ENCODE results near the gene IGF2.

The IGF2 gene

DNA sequence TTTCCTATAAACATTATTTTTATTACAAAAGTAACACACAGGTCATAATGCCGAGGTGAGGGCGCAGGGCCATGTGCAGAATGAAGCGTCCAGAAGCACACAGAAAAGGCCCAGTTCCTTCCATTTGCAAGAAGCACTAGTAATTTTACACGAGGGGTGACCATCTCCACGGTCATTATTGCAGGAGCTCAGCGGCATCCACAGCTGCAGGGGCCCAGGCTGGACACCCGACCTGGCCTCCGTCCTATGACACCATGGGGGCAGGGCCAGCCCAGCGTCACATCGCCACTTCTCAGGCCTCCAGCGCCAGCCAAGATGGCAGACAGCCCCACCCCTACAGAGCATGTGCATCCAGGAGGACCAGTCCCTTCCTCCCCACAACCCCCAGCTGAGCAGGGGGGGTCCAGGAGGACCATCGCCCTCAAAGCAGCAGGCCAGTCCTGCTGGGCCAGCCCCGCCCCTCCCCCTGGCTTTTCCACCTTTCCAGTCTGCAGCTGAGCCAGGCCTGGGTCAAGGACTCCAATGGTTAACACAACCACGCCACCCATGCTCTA lies 3.5 kb downstream of the IGF2 start:
- peaks cover 57% of the 10 kb centered on the region for H3K27me3 ChIP-seq (ENCODE audit: insufficient read depth, poor library complexity, severe bottlenecking)

DNA sequence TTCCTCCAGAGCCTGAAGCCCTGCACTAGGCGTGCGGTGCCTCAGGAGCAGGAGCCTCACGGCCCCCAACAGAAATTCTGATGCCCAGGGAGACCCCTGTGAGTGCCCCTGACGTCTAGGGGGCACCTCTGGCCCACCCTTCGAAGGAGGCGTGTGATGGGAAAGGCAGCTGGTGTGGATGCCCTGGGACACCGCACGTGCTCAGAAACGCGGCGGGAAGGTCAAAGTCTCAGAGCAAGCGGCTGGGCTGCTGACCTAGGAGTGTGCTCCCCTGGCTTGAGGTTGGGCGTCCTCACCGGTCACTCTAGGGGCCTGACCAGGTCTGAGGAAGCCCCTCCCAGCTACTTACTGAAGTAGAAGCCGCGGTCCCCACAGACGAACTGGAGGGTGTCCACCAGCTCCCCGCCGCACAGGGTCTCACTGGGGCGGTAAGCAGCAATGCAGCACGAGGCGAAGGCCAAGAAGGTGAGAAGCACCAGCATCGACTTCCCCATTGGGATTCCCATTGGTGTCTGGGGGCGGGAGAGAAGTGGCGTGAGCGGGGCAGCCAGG lies 4.1 kb downstream of the IGF2 start:
- peaks cover 54% of the 10 kb centered on the region for H3K27me3 ChIP-seq (ENCODE audit: insufficient read depth, poor library complexity, severe bottlenecking)
- TF ChIP-seq, protein P1, sequence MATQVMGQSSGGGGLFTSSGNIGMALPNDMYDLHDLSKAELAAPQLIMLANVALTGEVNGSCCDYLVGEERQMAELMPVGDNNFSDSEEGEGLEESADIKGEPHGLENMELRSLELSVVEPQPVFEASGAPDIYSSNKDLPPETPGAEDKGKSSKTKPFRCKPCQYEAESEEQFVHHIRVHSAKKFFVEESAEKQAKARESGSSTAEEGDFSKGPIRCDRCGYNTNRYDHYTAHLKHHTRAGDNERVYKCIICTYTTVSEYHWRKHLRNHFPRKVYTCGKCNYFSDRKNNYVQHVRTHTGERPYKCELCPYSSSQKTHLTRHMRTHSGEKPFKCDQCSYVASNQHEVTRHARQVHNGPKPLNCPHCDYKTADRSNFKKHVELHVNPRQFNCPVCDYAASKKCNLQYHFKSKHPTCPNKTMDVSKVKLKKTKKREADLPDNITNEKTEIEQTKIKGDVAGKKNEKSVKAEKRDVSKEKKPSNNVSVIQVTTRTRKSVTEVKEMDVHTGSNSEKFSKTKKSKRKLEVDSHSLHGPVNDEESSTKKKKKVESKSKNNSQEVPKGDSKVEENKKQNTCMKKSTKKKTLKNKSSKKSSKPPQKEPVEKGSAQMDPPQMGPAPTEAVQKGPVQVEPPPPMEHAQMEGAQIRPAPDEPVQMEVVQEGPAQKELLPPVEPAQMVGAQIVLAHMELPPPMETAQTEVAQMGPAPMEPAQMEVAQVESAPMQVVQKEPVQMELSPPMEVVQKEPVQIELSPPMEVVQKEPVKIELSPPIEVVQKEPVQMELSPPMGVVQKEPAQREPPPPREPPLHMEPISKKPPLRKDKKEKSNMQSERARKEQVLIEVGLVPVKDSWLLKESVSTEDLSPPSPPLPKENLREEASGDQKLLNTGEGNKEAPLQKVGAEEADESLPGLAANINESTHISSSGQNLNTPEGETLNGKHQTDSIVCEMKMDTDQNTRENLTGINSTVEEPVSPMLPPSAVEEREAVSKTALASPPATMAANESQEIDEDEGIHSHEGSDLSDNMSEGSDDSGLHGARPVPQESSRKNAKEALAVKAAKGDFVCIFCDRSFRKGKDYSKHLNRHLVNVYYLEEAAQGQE (IDR thresholded peaks at IDR 0.05; ENCODE audit: insufficient replicate concordance, low read depth), result no peak
- TF ChIP-seq SPI1 (IDR thresholded peaks at IDR 0.05; ENCODE audit: borderline replicate concordance, low read depth), result no peak
- TF ChIP-seq, protein P2, sequence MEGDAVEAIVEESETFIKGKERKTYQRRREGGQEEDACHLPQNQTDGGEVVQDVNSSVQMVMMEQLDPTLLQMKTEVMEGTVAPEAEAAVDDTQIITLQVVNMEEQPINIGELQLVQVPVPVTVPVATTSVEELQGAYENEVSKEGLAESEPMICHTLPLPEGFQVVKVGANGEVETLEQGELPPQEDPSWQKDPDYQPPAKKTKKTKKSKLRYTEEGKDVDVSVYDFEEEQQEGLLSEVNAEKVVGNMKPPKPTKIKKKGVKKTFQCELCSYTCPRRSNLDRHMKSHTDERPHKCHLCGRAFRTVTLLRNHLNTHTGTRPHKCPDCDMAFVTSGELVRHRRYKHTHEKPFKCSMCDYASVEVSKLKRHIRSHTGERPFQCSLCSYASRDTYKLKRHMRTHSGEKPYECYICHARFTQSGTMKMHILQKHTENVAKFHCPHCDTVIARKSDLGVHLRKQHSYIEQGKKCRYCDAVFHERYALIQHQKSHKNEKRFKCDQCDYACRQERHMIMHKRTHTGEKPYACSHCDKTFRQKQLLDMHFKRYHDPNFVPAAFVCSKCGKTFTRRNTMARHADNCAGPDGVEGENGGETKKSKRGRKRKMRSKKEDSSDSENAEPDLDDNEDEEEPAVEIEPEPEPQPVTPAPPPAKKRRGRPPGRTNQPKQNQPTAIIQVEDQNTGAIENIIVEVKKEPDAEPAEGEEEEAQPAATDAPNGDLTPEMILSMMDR (IDR thresholded peaks at IDR 0.05; ENCODE audit: insufficient read depth, low read length), result no peak
- H3K4me3 ChIP-seq (replicated peaks; ENCODE audit: insufficient read depth, low read length), result no peak overlapping the region
- DNase-seq (ENCODE audit: low read depth in 1 of 2, low spot score in 1 of 2), result no peak
- no peak overlapping the region for H3K27ac ChIP-seq (replicated peaks)

More for the DNA sequence above, 3.5 kb downstream of the IGF2 start:
- H3K4me3 ChIP-seq (replicated peaks; ENCODE audit: insufficient read depth, low read length), result no peak overlapping the region
- DNase-seq (ENCODE audit: low read depth in 1 of 2, low spot score in 1 of 2), result no peak
- TF ChIP-seq SPI1 (IDR thresholded peaks at IDR 0.05; ENCODE audit: borderline replicate concordance, low read depth) (no peak), GABPA (IDR thresholded peaks at IDR 0.05; ENCODE audit: low read depth) (no peak), POLR2AphosphoS5 (IDR thresholded peaks at IDR 0.05; ENCODE audit: low read depth) (no peak)
- TF ChIP-seq, protein P1 (IDR thresholded peaks at IDR 0.05; ENCODE audit: insufficient replicate concordance, low read depth), result no peak
- TF ChIP-seq, protein P2 (IDR thresholded peaks at IDR 0.05; ENCODE audit: insufficient read depth, low read length), result no peak
- no peak overlapping the region for H3K27ac ChIP-seq (replicated peaks)

DNA sequence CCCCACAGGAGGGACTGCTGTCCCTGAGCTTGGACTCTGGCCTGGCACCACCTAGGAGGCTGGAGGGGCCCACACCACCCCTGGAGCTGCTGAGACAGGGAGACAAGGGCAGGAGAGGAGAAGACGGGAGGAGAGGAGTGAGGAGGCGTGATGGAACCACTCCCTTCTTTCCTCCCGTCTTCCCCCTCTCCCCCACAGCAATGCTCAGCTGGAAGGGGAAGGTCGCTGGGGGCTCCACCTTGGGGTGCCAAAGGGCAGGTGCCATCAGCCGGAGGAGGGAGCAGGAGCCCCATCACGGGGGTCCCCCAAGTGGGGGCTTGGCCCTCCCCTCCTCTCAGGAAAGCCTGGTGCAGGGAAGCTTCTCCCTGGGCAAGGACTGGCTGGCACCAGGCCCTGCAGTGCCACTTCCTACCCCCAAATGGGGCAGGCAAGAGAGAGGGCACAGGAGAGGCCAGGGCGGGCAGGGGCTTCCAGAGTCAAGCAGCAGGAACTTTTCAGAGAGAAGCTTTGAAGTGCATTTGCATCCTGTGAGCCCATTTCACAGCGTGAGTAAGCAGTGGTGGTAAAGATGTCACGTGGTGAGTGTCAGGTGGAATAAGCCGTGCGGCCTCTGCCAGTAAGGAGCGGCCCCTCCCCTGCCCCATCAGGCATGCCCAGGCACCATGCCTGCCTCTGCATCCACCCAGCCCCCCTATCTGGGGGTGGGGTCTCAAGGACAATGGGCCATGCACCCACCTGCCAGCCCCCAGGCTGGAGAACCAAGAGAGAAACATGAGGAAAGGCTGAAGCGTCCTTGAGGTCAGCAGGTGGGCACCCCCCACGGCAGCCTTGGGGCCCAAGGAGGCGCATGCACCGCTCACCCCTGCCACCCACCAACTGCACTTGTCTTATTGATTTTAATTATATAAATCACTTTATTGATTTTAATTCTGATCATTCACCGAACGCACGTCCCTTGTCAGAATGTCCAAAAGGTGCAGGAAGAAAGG lies 4.9 kb downstream of the IGF2 start:
- DNase-seq (ENCODE audit: low read depth in 1 of 2, low spot score in 1 of 2), result no peak
- TF ChIP-seq GABPA (IDR thresholded peaks at IDR 0.05; ENCODE audit: low read depth) (no peak), POLR2AphosphoS5 (IDR thresholded peaks at IDR 0.05; ENCODE audit: low read depth) (no peak), SPI1 (IDR thresholded peaks at IDR 0.05; ENCODE audit: borderline replicate concordance, low read depth) (no peak)
- TF ChIP-seq, protein P2 (IDR thresholded peaks at IDR 0.05; ENCODE audit: insufficient read depth, low read length), result no peak
- TF ChIP-seq, protein P1 (IDR thresholded peaks at IDR 0.05; ENCODE audit: insufficient replicate concordance, low read depth), result no peak
- peaks cover 50% of the 10 kb centered on the region for H3K27me3 ChIP-seq (ENCODE audit: insufficient read depth, poor library complexity, severe bottlenecking)
- no peak overlapping the region for H3K4me3 ChIP-seq (replicated peaks; ENCODE audit: insufficient read depth, low read length)
- no peak overlapping the region for H3K27ac ChIP-seq (replicated peaks)

Measured in HL-60 (cell line).